Fibroblast of villous mesenchyme (primary cell): ENCODE results near the gene SLC6A19. TPM values are rescaled to one million over a fixed set of nuclear protein-coding genes. Genes with fewer than 3 reads are reported as not detected.

ENCODE experiments used
- DNase-seq: peaks from one replicate; pipeline ENCODE4 v3.0.0-alpha.2; 2010; ENCODE audit warnings: low read depth
- H3K4me3 ChIP-seq: 2 replicates; pipeline ENCODE4 v1.5.1; 2011; ENCODE audit warnings: low read depth, mild to moderate bottlenecking, low read length
- total RNA-seq: library from RNA; depleted of rRNA; stranded (reverse); fragments of >200 nt; gene quantifications from 2 replicates; pipeline ENCODE4 v1.2.3, GENCODE V29; 2012
- TF ChIP-seq, protein P1 (sequence below): IDR thresholded peaks from 2 replicates; pipeline ENCODE4 v1.5.1; 2012; ENCODE audit warnings: low read depth, mild to moderate bottlenecking, low read length; ENCODE audit not compliant: insufficient read depth

The SLC6A19 gene
- total RNA-seq, 1 donor = not detected

DNA sequence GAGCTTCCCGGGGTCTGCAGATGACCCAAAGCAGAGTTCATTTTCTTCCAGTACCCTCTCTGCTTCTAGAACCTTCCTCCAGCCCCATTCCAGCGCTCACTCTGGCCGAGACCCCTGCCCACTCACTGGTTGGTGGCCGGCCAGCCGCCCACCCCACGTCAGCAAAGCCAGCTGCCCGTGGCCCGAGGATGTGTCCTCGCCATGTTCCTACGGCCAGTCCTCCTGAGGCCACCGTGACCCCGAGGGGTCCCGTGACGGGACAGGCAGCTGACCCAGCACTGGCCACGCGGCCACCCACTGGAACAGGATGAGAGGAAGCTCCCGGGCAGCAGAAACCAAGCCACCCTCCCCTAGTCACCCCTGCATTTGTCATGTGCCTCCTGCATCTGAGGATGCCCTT, 39.1 kb upstream of the SLC6A19 start:
- TF ChIP-seq, protein P1, sequence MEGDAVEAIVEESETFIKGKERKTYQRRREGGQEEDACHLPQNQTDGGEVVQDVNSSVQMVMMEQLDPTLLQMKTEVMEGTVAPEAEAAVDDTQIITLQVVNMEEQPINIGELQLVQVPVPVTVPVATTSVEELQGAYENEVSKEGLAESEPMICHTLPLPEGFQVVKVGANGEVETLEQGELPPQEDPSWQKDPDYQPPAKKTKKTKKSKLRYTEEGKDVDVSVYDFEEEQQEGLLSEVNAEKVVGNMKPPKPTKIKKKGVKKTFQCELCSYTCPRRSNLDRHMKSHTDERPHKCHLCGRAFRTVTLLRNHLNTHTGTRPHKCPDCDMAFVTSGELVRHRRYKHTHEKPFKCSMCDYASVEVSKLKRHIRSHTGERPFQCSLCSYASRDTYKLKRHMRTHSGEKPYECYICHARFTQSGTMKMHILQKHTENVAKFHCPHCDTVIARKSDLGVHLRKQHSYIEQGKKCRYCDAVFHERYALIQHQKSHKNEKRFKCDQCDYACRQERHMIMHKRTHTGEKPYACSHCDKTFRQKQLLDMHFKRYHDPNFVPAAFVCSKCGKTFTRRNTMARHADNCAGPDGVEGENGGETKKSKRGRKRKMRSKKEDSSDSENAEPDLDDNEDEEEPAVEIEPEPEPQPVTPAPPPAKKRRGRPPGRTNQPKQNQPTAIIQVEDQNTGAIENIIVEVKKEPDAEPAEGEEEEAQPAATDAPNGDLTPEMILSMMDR = no peak
- DNase-seq = no peak
- no peak overlapping the region for H3K4me3 ChIP-seq

- H3K4me3 ChIP-seq = no peak overlapping the region
- no peak for DNase-seq
- TF ChIP-seq, protein P1 = no peak
Observed at GRCh38 chr5:1162751-1163150, 38.6 kb upstream of the SLC6A19 start.

DNA sequence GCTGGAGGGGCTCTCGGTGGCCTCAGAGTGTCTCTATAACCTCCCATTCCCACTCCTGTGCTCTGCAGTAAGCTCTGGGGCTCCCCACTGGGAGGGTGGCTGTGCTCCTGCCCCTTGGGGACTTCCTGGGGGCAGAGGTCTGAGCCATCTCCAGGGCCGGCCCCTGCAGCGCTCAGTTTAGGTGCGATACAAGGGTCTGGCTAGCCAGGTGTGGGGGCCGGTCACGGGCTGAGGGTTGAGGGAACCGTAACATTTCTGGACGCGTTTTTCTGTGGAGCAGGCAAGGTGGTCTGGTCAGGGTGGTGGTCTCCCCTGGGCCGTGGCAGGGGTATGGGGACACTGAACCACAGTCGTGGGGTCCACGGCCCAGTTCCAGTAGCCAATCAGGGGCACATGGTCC, 38.0 kb upstream of the SLC6A19 start:
- no peak for DNase-seq
- no peak overlapping the region for H3K4me3 ChIP-seq
- TF ChIP-seq, protein P1 = no peak

DNA sequence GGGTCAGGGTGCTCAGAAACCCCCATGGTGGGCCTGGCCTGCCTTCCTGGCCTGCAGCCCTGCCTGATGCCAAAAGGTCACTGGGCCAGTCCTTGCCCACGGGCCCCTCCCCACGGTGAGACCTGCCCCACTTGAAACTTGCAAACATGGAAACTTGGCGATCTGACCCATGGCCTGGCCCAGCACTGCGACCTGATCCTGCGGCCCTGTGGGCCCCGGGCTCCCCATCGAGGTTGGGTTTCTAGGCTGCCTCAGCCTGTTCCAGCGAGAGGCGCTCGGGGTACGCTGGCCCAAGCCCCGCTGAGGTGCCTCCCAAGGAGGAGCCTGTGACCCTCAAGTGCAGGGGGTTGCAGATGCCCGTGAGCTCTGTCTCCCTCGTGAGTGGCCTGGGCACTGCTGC, 37.5 kb upstream of the SLC6A19 start:
- no peak for DNase-seq
- no peak overlapping the region for H3K4me3 ChIP-seq
- TF ChIP-seq, protein P1 = no peak

DNA sequence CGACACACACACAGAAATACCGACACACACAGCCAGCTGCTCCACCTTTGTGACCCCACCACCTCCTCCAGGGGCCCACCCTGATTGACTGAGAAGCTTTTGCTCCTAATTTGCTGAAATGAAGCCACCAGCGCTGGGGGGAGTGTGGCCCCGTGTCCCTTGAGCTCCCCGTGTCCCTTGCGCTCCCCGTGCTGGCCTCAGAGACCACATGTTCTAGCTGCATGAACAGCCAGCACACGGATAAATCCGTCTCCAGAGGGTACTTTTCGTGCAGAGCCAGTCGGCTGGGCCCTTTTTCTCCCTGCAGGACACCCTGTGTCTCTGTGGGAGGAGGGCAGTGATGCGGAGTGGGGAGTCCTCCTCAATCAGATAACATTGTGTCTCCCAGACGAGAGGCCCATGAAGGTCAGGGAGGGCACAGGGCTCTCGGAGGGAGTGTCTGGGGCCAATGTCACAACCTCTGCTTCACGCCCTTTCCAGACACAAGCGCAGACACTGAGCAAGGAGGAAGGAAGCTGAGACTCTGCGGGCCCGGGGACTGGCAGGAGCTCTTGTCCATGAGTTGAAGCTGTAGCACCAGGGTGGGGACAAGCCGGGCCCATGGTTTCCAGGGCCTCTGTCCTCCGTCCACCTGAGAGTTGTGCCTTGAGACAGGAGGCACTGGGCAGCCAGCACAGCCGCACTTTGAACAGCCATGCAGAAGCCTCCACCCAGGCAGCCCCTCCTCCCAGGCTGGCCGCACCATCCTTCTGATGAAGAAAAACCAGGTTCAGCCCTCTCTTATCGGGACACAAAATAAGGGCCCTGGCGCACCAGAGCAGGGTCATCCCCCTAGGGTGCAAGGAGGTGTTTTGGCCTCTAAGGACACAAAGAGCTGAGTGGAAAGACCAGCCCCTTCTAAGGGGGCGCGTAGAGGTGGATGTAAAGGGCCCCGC, 36.4 kb upstream of the SLC6A19 start:
- H3K4me3 ChIP-seq = no peak overlapping the region
- TF ChIP-seq, protein P1 = no peak
- DNase-seq = no peak

GRCh38 chr5:1165864-1166263, 35.5 kb upstream of the SLC6A19 start:
- no peak for DNase-seq
- H3K4me3 ChIP-seq = no peak overlapping the region
- TF ChIP-seq, protein P1 = no peak
